ENCODE results near the gene KRTAP2-1.
"Not testable (repeated sequence)": the region's sequence is repeated elsewhere in the genome, so short reads cannot be mapped to it uniquely, and the experiment has no call there.

KRTAP2-1 gene

DNA sequence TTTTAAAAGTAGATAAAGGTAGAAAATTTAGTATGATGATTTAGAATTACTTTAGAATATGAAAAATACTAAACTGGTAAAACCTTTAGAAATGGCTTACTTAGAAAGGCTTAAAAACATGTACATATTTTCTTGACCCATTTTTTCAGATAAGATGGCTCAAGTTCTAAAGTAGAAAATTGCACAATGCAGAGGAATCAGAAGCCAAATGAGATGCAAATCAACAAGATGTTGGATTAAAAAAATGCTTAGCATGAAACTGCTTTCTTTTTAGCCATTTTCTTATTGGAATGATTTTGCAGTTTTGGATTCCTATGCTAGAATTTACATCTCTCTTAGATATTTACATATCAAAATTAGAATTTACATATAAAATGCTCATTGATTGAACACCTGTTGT lies 36.7 kb downstream of the KRTAP2-1 start:
- DNase-seq: no peak

DNA sequence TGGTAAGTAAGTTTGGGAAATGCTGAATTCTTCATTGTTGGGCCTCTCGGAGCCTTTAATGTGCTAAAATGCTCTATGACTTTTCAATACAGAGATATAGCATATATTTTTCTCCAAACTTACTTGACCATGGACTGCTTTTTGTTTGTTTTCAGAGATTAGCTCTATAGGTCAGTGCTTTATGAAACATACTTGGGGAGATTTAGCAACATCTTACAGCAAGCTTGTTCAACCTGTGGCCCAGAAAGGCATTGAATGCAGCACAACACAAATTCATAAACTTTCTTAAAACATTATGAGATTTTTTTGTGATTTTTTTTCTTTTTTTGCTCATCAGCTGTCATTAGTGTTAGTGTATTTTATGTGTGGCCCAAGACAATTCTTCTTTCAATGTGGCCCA lies 37.2 kb downstream of the KRTAP2-1 start:
- DNase-seq: no peak

DNA sequence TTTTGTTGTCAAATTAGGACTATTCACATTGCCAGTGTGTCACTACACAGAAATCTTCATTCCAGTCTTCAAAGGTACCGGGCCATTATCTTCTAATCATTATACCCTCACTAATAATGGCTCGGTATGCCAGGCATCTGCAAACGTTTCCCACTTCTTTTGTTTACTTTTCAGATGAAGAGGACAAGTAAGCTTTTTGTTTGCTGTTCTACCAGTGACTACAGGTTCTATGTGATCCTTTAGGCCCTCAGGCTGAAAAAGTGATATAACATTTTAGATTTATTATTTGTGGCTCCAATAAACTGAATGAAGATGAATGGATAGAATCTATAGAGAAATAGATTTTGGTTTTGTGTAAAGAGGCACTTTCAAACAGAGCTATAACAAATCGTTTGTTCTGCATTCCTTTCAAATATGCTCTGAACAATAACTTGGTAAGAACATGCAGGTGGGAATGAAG lies 37.8 kb downstream of the KRTAP2-1 start:
- no peak for DNase-seq

DNA sequence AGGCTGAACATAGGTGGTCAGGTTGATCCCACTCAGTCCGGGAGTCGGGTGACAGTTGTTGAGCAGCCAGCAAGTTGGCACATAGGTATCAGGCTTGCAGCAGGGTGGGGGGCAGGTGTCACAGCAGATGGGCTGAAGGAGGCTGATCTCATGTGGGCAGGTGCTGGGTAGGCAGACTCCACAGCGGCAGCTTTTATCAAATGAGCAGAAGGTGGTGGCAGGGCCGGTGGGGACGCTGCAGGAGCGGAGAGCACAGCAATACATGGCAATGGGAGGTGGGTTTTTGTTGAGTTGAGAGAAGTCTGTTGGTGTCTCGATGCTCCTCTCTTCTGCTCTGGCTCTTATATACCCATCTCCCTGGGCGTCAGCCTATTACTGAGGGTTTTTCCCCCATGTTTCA lies 38.3 kb downstream of the KRTAP2-1 start, which contains the start of gene KRTAP3-1:
TSS of gene KRTAP3-1 (minus strand) at position 318 of the 400 bp plus-strand sequence. CDS start at position 264, 54 bp downstream.
- no peak for DNase-seq

DNA sequence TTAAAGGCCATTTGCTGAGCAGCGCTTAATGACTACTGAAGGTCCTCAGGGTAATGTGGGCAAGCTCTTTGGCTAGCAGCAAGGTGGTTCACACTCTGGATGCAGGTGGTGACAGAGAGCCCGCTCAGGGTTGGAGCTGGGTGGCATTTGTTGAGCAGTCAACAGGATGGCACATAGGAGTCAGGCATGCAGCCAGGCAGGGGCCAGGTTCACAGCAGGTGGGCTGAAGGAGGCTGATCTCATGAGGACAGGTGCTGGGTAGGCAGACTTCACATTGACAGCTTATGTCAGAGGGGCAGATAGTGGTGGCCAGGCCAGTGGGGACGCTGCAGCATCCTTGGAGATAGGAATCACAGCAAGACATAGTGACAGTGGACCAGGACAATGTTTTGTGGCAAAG lies 42.7 kb downstream of the KRTAP2-1 start:
- DNase-seq: no peak

DNA sequence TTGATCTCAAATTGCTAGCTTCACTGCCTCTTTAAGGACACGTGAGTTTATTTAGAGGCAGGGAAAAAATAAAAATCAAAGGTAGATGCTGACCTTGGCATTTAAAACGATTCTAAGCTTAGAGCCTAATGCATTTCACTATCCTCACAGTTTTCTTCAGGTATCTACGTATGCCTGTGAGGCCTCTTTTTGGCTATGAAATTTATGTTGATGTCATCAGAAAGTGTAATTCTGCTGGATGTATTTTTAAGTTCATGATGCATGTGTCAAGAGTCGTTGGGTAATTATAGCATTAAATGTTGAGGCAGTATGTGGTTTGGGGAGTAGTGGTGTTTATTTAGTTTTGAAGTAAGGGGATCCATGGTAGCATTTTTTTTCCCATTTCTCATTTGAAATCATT lies 43.2 kb downstream of the KRTAP2-1 start:
- DNase-seq: no peak

DNA sequence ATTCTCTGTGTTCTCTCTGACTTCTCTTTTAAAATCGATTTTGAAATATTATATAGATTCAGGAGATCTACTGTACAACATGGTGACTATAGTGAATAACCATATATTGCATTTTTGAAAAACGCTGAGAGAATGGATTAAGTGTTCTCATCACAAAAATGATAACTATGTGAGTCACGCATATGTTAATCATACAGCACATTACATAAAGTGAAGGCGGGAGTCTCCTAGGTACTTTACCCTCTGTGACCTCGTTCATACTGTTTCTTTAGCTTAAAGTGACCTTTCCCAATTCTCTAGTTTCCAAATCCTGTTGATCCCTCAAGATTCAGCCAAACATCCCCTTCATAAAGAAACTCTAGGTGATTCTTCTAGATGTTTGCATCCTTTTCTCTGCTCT lies 44.3 kb downstream of the KRTAP2-1 start:
- peak; percentile 74 for DNase-seq

DNA sequence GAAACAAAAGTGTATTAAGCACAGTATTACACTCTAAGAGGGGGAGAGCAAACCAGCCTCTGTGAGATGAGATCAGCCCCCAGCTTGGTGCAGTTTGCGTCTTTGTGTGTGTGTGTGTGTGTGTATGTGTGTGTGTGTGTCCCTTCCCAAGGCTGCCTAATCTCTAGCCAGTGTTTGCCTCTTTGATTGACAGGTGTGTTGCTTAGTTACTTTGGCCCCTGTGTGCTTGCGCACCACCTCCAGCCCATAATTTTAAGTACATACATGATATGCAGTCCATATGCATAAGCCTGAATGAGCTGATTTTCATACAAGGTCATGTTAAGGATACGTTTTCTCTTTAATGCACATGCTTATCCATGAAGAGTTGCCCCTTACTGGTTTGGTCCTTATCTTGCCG lies 45.3 kb downstream of the KRTAP2-1 start:
- no peak for DNase-seq

DNA sequence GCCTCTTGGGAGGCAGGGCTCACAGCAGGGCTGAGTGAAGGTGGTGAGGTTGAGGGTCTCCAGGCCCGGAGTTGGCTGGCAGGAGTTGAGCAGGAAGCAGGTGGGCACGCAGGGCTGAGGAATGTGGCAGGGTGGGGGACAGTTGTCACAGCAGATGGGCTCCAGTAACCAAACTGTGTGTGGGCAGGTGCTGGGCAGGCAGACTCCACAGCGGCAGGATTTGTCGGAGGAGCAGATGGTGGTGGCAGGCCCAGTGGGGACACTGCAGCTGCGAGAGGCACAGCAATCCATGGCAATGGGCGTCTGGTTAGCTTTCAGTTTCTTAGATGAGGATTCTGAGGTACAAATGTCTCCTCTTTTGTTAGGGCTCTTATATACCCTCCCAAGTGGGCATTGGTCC lies 47.6 kb downstream of the KRTAP2-1 start, which contains the start of gene KRTAP3-2:
TSS of gene KRTAP3-2 (minus strand) at position 344 of the 400 bp plus-strand sequence. CDS start at position 291, 53 bp downstream.
- DNase-seq: not testable (repeated sequence)

DNA sequence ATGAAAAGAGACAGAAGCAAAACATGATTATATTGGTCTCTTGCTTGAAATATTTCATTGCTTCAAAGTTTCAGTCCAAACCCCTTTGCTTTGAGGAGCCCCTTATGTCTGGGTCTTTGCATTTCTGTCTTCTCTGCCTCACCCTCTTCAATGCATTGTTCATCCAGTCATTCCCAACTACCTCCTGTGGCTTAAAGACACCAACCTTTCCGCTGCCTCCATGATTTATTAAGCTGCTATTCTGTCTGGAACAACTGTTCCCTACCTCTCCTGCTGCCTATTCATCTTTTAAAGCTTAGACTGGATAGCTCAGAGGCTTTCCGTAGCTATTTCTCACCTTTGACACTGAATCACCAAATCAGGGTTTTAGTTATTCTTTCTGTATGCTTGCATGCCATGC lies 49.8 kb downstream of the KRTAP2-1 start:
- no peak for DNase-seq

DNA sequence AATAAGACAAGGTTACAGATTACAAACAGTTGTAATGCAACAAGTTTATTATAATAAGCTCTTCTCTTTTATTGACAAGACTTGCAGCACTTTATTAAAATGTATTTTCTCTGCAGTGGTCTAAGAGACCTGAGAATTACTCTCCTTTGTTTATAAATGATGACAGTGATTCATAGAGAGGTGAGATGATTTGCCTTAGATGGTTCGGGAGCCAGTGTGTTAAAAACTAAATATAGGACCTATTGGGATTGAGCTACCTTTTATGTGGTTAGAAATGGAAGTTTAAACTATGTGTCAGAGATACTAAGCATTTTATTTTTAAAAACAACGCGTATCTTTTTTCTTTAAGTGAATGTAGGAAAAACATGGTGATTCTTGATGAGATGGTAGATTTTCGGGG lies 50.3 kb downstream of the KRTAP2-1 start:
- DNase-seq: peak; percentile 9

All from HCEC 1CT (cell line).